Measurements from ENCODE around the gene DBNL.

DBNL gene

GRCh38 chr7:44062180-44062902 is 17.8 kb downstream of the DBNL start:
- DNase-seq = no peak

- no peak for DNase-seq
Observed at GRCh38 chr7:44062903-44063295, 18.4 kb downstream of the DBNL start.

GRCh38 chr7:44063547-44063893 is 19.0 kb downstream of the DBNL start:
- no peak for DNase-seq

GRCh38 chr7:44063894-44064651 is 19.6 kb downstream of the DBNL start:
- no peak for DNase-seq

- no peak for DNase-seq
Observed at GRCh38 chr7:44064791-44065430, 20.4 kb downstream of the DBNL start.

- no peak for DNase-seq
Observed at GRCh38 chr7:44065431-44066110, 21.1 kb downstream of the DBNL start, which contains the start of gene PGAM2. Gene PGAM2, minus strand, starts transcription at chr7:44065567. Its CDS starts 38 bp downstream, at chr7:44065529.

- DNase-seq = no peak
Observed at GRCh38 chr7:44066111-44066460, 21.6 kb downstream of the DBNL start.

- no peak for DNase-seq
Observed at GRCh38 chr7:44066494-44067063, 22.1 kb downstream of the DBNL start.

- DNase-seq = no peak
Observed at GRCh38 chr7:44067064-44067951, 22.8 kb downstream of the DBNL start.

GRCh38 chr7:44068054-44068453 is 23.6 kb downstream of the DBNL start:
- DNase-seq = no peak

GRCh38 chr7:44071726-44072363 is 27.3 kb downstream of the DBNL start:
- DNase-seq = no peak

- no peak for DNase-seq
Observed at GRCh38 chr7:44072364-44073231, 28.1 kb downstream of the DBNL start.

- DNase-seq = no peak
Observed at GRCh38 chr7:44073664-44074348, 29.3 kb downstream of the DBNL start.

GRCh38 chr7:44074349-44074695 is 29.8 kb downstream of the DBNL start:
- no peak for DNase-seq

GRCh38 chr7:44075296-44076075 is 31.0 kb downstream of the DBNL start:
- no peak for DNase-seq

GRCh38 chr7:44076101-44076895 is 31.8 kb downstream of the DBNL start:
- DNase-seq = no peak

GRCh38 chr7:44077061-44077460 is 32.6 kb downstream of the DBNL start:
- no peak for DNase-seq

GRCh38 chr7:44077681-44078091 is 33.2 kb downstream of the DBNL start:
- no peak for DNase-seq

All from cortex of kidney (tissue), 1 donor.